IPS DF 4.7 (cell line): Measurements from ENCODE around the gene KIRREL1.
A peak's percentile ranks its signal among the peaks of the same experiment; 100 is the strongest.

ENCODE experiments used
- DNase-seq: peaks from one replicate; pipeline ENCODE4 v3.0.0-alpha.2; 2013; ENCODE audit warnings: low spot score; ENCODE audit errors: extremely low read depth

KIRREL1 gene

DNA sequence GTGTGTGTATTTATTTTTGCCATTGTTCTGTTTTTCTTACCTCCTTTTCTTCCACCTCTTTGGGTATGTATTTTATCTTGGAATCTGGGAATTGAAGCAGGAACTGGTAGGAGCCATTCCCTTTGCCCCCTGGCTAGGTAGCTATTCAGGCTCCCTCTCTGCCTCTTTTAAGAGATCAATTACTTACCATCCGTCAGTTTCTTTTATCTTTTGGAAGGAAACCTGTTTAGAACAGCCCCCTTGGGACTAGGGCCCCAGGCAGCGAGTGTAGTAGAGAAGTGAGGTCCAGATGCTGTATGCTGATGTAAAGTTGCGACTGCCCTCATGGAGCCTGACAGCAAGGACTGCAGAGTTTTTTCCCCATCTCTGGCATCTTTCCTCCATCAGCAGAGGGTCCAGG is 41.6 kb downstream of the KIRREL1 start:
- DNase-seq = no peak

DNA sequence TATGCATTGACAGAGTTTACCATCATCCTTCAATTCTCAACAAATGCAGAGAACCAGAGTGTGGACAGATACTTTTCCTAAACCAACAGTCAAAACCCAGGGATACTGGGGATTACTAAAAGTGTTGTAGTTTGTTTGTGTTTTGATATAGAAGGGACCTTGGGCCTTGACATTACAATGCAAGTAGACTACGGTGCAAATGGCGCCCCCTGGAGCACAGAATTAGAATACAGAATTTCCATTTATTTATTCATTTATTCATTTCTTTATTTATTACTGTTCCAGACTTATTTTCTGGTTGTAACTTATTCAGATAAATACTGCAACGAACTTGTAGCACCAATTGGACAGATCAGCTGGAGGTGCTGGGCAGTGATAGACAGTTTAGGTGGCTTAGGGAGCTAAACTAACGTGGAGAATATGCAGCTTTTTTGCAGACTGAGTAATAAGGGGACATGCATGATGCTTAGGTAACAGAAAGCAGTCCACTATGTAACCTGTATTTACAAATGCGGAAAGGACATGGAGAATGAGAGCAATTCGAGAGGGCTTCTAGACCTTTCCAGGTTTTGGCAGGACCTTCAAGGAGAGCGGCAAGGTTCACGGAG is 42.6 kb downstream of the KIRREL1 start:
- no peak for DNase-seq

DNA sequence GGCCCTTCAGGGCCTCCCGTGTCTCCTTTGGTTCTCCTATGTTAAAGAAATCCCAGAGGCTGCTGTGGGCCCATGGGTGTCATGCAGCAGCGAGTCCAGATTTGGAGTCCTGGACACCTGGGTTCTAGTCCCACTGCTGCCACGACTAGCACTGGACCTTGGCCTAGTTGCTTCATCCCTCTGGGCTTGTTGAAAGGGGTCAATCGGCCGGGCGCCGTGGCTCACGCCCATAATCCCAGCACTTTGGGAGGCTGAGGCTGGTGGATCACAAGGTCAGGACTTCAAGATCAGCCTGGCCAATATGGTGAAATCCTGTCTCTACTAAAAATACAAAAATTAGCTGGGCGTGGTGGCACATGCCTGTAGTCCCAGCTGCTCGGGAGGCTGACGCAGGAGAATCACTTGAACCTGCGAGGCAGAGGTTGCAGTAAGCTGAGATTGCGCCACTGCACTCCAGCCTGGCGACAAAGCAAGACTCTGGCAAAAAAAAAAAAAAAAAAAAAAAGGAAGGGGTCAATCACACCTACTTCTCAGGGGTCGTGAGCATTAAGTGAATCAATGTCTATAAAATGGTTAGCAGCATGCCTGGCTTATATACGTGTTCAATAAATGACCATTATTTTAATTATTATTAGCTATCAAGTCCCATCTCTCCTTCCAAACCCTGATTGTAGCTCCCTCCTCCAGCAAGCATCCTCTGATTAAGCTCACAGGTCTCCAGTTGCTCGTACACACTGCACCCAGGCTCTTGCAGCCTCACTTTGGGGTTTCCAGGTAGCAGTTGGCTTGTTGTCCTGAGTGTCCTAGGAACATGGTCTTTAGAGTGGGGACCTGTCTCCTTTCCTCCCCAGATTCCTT is 43.8 kb downstream of the KIRREL1 start:
- DNase-seq = no peak

DNA sequence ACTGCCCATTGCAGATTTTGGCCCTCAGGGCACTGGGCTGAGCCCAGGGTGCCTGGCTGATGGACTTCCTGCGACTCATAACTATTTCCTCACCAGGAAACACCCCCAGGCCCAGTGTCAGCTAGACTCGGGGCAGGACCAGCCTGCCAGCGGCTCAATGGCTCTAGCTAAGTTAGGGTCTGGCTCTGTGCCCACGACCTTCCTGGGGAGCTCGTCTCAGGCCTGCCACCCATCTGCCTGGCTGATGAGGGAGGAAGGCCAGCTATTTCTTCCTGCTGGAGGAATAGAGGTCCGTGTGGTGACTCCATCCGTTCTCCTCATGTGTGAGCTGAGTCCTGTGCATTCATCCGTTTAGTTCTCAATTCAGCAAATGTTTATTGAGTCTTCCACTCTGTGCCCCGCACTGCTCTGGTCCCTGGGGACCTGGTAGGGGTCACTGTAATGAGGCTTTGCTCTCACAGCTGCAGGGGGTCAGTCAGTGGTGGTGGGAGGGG is 44.5 kb downstream of the KIRREL1 start:
- DNase-seq = no peak

DNA sequence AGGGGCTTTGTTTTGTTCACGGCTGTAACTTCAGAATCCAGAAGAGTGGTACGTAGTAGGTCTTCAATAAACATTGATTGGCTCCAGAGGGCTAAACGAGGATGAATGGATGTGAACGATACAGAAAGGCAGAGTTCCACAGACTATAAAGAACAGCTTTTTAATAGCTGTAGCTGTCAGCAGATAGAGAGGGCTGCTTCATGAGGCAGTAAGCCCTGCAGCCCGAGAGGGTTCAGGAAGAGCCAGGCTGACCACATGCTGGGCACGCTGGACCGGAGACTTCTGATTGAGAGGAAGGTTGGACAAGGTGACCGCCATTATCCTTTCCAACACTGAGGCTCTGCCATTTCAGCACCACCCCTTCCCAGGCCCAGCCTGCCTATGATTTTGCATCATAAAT is 45.3 kb downstream of the KIRREL1 start:
- no peak for DNase-seq

DNA sequence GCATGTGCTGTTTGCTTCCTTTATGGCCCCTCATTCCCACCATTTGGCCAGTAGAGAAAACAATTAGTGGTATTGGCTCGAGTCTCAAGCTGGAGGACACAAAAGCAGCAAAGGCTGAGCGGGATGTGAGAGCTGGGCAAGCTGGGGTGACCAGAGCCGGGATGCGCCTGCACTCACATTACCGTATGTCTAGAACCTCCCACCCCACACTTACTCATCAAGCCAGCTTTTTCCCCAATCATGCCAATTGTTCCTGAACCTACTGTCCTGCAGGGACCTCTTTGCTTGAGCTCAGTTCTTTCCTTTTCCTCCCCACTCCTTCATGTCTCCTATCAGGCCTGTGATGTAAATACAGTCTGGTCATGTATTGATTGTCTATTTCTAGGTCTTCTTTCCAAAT is 45.9 kb downstream of the KIRREL1 start:
- no peak for DNase-seq

DNA sequence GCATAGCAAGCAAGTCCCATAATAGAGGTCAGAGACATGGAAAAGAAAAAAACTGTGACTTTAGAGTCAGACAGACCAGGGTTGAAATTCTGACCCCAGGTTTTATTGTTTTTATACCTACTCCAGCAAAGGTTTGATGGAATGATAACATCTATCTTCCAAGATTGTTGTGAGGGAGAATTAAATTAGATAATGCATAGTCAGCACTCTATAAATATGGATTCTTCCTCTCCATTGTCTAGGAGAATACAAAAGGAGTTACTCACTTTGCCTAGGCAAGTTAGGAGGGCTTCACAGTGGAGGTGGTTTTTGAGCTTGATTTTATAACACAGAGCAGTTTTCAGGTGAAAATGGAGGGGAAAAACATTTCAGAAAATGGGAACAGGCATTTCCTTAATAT is 46.9 kb downstream of the KIRREL1 start:
- DNase-seq = no peak

DNA sequence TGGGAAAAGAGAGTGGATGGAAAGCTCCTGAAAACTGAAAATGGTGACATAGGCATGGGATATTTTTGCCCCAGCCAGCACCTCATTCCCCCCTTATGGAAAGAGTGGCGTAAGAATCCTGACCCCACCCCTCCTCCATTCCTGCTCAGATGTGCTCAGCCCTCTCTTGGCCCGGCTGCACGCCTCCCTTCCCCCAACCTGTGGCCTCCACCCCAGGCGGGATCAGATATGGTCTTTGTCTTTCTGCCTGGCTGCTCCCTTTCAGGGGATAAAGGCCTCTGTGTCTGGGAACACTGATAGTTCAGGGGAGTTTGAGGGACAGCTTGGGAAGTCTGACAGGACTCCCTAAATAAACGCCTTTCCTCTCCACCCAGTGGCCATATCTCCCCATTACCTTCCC is 49.8 kb downstream of the KIRREL1 start:
- no peak for DNase-seq

DNA sequence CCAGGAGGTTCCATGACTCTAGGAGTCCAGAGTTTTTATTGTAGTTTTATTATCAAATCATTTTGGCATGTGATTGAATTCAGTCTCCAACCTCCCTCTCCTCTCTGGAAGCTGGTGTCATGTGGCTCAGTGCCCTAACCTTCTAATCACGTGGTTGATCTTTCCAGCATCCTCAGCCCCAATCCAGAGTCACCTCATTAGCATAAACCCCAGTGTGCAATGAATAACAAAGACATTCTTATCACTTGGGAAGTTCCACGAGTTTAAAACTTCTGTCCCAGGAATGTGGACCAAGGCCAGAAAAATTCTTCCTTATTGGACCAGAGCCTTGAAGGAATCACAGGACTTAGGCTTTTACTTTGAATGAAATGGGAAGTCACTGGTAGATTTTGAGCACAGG is 52.2 kb downstream of the KIRREL1 start:
- DNase-seq = peak; percentile 53

DNA sequence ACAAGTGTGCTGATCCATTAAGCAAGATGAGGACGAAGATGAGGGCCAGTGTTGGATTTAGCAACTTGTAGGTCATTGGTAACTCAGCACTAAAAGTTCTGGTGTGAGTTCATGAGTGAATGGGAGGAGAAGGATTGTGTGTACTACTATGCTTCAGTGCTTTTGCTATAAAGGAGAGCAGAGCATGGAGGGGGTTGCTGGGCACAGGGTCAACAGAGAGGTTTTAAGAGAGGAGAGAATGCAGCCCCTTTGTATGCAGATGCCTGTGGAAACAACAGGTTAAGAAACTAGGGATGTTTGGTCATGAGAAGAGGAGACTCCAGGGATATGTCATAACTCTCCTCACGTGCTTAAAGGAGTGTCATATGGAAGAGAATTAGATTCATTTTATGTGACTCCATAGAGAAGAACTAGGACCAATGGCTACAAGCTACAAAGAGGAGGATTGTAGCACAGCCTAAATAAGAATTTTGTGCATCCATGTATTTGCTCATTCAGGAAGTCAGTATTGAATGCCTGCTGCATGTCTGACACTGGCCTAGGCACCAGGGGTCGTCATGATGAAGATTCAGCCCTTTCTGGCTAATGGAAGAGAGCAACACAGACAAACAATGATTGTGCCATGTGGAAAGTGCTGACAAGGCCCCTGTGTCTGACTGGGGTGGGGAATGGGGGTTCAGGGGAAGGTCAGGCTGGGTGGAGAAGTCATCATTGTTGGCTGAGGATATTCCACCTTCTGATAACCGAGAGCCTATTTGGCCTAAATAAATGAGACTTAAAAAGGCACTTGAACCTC is 53.5 kb downstream of the KIRREL1 start:
- no peak for DNase-seq

DNA sequence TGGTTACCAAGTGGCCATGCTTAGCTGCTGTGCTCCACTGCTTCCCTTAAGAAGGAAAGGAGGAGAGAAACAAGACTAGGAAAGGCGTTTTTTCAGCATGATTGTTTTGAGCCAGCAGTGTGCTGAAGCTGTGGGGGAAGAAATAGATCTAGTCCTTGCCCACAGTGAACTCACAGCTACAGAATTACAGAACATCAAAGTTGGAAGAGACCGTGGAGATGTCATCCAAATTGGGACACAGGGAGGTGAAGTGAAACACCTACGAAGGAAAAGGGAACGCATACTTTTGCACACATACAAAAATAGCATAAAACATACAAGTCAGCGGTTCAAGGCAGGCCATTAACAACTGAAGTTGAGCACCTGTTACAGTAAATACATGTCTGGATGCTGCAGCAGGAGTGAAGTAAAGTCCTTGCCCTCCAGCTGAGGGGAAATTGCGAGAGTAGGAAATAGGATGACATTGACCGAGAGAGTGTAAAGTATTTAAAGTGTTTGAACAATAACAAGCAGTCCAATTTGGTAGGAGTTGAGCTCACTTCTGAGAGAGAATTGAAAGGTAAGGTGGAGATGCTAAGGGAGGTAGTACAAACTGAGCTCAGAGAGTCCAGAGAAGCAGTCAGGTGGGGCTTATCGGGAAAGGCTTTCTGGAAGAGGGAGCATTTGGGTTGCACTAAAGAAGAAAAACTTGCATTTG is 55.1 kb downstream of the KIRREL1 start:
- DNase-seq = no peak

DNA sequence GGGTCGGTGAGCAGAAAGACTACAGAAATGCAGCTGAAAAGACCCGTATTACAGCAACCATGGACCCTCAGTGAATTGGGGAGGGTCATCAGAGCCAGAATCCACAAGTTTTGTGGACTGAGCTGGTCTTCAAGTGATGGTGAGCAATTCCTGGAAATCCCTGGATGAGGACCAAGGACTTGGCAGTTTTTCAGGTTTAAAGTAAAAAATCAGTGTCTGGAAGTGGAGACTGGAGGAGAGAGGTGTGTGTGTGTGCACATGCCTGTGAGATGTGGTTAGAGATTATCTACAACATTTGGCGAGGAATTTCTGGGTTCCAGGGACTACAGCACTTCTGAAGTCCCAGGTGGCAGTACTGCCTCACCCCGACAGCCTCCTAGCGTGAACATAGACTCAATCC is 56.4 kb downstream of the KIRREL1 start:
- DNase-seq = no peak

DNA sequence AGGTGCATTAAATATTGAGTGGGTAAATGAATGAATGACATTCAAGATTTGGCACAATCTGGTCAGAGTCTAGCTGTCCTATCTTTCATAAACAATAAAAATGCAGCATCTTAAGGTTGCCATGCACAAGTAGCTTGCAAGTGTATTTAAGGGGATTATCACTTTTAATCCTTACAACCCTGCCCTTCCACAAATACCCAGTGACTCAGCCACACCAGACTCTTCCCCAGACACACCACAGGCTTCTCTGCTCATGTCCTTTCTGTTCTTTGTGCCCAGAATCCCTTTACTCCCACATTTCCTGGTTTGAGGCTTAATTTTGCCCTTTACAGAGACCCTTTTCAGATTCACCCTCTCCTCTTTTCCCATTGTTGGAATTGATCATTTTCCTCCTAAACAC is 59.8 kb downstream of the KIRREL1 start:
- DNase-seq = no peak

DNA sequence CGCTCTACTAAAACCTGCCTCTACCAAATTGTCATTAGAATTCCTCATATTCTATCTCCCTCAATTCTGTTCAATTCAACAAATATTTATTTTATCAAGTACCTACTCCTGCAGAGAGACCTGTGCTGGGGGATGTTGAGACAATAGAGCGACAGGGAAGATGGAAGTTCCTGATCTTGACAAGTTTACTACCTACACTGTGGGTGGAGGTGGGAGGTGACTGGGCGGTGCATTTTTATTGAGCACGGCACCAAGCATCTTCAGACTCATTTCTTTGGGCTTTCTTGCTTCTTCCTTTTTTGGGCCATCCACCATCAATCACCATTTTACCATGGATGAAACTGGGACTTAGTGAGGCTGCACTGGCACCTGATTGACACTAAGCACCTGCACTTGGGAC is 61.3 kb downstream of the KIRREL1 start:
- DNase-seq = no peak

DNA sequence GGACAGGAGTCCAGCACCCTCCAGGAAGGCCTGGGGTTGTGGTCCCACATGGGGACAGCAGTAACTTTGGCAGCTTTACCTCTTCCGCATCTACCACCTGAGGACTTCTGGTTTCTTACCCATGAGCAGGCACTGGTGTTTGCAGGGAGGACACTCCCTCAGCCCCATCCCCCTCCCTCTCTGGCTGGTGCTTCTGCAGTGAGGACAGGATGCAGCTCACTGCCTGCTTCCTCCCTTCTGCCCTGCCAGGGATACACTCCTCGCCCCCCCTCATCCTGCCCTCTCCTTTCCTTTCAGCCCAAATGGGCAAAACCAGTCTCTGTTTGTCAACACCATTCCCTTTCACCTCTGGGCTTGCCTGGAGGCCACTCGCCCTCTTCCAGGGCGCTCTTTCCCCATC is 62.4 kb downstream of the KIRREL1 start:
- no peak for DNase-seq

DNA sequence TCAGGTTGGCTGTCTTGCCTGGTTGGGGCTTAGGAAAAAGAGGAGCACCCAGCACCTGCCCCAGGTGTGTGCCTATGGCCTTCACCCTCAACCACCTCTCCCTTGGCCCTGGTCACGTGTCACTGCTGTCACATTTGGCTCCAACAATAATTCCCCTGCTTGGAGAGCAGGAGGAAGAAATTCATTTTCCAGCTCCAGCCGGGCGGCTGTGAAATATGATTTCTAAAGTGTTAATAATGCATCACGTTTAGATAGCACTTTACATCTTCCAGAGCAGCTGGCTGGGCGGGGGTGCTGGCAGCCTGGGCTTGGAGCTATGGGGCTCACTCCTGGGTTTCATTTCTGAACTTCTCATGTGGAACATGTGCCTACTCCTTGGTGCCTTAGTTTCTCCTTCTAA is 63.1 kb downstream of the KIRREL1 start:
- no peak for DNase-seq

DNA sequence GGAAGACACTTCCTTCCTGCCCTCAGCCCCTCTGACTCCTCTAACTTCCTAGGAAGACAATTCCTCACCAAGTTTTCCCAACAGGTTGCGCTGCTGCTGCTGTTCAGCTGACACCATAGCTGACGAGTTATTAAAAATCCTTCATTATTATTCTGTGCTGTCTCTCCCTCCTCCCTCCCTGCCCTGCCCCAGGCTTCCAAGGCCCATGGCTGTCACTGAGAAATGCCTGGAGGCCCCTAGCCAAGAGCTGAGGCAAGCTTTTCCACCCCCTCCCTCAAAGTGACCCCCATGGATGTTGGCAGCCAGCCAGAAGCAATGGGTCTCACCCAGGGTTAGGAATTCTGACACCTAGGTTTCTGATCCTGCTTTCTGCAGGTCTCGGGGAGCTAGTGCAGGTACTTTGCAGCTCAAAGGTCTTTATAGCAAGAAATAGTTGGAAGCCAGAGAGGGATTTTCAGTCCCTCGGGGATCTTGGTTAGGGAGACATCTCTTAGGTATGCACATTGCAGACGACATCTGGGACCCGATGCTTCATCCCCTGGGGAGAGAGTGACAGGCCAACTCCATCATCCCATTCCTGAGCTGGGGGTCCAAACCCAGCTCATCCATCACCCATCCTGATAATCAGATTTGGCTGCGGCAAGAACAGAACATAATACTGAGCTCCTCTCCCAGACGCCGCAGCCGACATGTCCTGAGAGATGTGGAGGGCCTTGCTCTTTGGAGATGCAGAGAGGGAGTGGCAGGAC is 65.0 kb downstream of the KIRREL1 start:
- DNase-seq = no peak

DNA sequence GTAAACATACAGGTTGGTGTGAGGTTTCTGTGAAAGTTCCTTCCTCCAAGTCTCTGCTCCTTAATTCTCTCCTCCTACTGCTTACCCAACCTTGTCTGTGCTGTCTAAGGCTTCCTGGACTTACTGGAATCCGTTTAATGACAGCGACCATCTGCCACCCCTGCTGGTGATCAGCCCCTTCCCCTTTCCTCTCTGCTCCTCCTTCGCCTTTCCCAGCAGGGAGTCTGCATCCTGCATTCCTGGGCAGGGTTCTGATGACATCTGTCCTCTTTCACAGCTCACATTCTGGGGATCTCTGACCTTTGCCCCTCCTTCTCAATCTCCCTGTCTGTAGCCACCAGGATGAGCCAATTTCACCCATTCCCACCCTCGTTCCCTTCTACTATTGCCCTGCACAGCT is 66.5 kb downstream of the KIRREL1 start:
- DNase-seq = no peak

DNA sequence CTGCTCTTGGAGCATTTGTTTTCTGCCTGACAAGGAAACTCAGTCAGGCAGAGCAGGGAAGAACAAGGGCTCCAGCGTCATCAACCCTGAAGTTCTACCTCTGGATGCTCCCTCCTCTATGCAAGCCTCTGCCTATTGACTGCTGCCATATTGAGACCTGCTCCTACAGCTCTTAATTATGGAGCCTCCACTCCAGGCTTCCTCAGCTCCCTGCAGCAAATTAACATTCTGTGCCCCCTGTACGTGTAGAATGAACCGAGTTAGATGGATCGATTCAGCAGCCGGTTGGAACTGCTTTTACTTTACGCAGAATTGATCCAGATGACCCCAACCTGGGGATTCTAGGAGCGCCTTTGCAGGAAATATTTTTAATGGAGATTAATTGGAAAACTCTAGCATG is 68.7 kb downstream of the KIRREL1 start:
- DNase-seq = no peak

DNA sequence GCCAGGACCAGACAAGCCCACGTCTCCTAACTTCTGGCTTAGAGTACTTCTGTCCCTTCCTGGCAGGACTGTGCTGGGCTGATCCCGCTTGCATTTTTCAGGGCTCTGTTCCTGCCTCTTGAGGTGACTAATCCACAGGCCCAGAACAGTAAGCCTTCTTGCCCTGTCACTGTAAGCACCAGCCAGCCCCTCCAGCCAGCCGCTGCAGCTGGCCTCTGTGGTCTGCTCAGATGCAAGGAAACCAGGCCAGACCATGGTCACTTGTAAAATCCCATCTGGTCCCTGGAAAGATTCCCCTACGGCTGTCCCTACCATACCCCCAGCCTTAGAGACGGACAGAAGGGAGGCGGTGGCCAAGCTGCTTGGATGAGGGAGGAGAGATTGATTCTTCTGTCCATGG is 74.2 kb downstream of the KIRREL1 start:
- no peak for DNase-seq

DNA sequence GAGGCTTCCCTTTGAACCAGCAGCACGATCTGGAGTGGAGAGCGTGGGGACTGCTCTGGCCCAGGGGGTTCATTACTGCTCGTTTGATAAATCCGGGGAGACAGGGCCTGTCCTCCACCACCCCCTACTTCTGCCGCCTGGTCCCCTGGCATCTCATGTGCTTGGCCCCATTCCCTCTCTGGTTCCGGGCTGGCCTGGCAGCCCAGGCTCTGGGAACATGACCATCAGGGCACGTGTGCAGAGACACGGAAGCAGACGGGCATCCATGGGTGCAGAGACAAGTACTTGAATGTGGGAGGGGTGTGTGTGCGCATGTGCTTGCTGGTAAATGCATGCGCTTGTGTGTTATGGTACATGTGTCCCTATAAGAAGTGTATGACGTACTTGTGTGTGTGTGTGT is 75.5 kb downstream of the KIRREL1 start:
- DNase-seq = no peak
